Adrenal gland (tissue), 5 donors: ENCODE results near the gene TRAF1.

Experiments
- CTCF ChIP-seq, 6 experiments: fragments of 450-650 bp in 4 of 6; fragments of 200-600 bp in 2 of 6; sonication (generic) in 1 of 6; IDR thresholded peaks; 1 replicate in 5 of 6; 2 replicates in 1 of 6; pipeline versions ENCODE4 v1.5.1 to v1.8.0; 2016 to 2021; ENCODE audit warnings: antibody characterized with exemption in 6 of 6, mild to moderate bottlenecking in 2 of 6, moderate library complexity in 1 of 6
- POLR2A ChIP-seq, 2 donors: fragments of 450-650 bp; IDR thresholded peaks; one replicate each; pipeline ENCODE4 v1.6.1; 2017; ENCODE audit warnings: antibody characterized with exemption in 2 of 2, mild to moderate bottlenecking in 2 of 2, moderate library complexity in 1 of 2
- donor health status: DM: no; HTN: no; CAD: no.

- no peak for TF ChIP-seq CTCF (IDR thresholded peaks at IDR 0.05)
- TF ChIP-seq POLR2A (IDR thresholded peaks at IDR 0.05): no peak
Observed at GRCh38 chr9:120890320-120891244, 36.0 kb downstream of the TRAF1 start.
